Measurements from ENCODE around the gene SIRT6. TPM values are rescaled to one million over a fixed set of nuclear protein-coding genes. Genes with fewer than 3 reads are reported as not detected.

SIRT6 gene
- total RNA-seq, result 13.4 and 13.8 TPM in 2 replicates

GRCh38 chr19:4182084-4182810 lies at the start of gene SIRT6, which contains the start of gene ANKRD24:
SIRT6 (minus strand) TSS chr19:4182563; CDS start chr19:4182539, 24 bp downstream.
ANKRD24 (plus strand) TSS chr19:4182689; CDS start chr19:4186426, 3,737 bp downstream.

GRCh38 chr19:4229179-4229931 lies 47.0 kb upstream of the SIRT6 start, which contains the start of gene EBI3:
EBI3 (plus strand) TSS chr19:4229523; CDS start chr19:4229551, 28 bp downstream.

Other genes starting within 250 kb of the SIRT6 start
- not detected in 2 replicates for gene NMRK2, start 249.5 kb downstream of the SIRT6 start, total RNA-seq
- 109 and 139 TPM in 2 replicates for gene DAPK3, start 211.5 kb downstream of the SIRT6 start, total RNA-seq
- gene EEF2, start 197.1 kb downstream of the SIRT6 start, total RNA-seq, result 3,400 and 3,898 TPM in 2 replicates
- gene PIAS4, start 174.8 kb downstream of the SIRT6 start, total RNA-seq, result 18.6 and 28.7 TPM in 2 replicates
- 28.2 and 36.9 TPM in 2 replicates for gene ZBTB7A, start 115.7 kb downstream of the SIRT6 start, total RNA-seq
- 128 and 137 TPM in 2 replicates for gene MAP2K2, start 58.4 kb downstream of the SIRT6 start, total RNA-seq
- not detected in 2 replicates for gene CREB3L3, start 28.9 kb downstream of the SIRT6 start, total RNA-seq
- 2.1 and 2.5 TPM in 2 replicates for gene ANKRD24, start 126 bp upstream of the SIRT6 start, total RNA-seq
- gene EBI3, start 47.0 kb upstream of the SIRT6 start, total RNA-seq, result 0.10 TPM in 1 of 2 replicates, not detected in the other
- 9.7 and 12.1 TPM in 2 replicates for gene YJU2, start 64.5 kb upstream of the SIRT6 start, total RNA-seq
- not detected in 2 replicates for gene SHD, start 96.7 kb upstream of the SIRT6 start, total RNA-seq
- not detected in 2 replicates for gene TMIGD2, start 119.8 kb upstream of the SIRT6 start, total RNA-seq
- gene FSD1, start 122.0 kb upstream of the SIRT6 start, total RNA-seq, result 7.8 and 10.4 TPM in 2 replicates
- gene STAP2, start 156.3 kb upstream of the SIRT6 start, total RNA-seq, result 0.73 and 2.2 TPM in 2 replicates
- 3.9 and 6.9 TPM in 2 replicates for gene MPND, start 161.0 kb upstream of the SIRT6 start, total RNA-seq
- 40.9 and 45.2 TPM in 2 replicates for gene SH3GL1, start 218.0 kb upstream of the SIRT6 start, total RNA-seq
- gene CHAF1A, start 220.1 kb upstream of the SIRT6 start, total RNA-seq, result 6.6 and 6.8 TPM in 2 replicates